DND-41 (cell line): ENCODE data around the gene CAD.

Experiments used
- ATAC-seq: fragments of 200-7000 bp; cut with Tn5 transposase; 3 replicates; pipeline ENCODE4 v1.9.1; 2021; ENCODE audit warnings: low read depth; ENCODE audit not compliant: insufficient read depth
- DNase-seq: peaks from one replicate; pipeline ENCODE4 v3.0.0-alpha.2; 2020
- H2AFZ ChIP-seq: 2 replicates; pipeline ENCODE4 v1.6.0; 2012; ENCODE audit warnings: low read depth, low read length
- H3K27ac ChIP-seq: 2 replicates; pipeline ENCODE4 v1.5.1; 2012; ENCODE audit warnings: low read length, inconsistent platforms
- H3K27me3 ChIP-seq: fragments of 200-600 bp; sonication (generic); 2 replicates; pipeline ENCODE4 v1.6.0; 2012; ENCODE audit warnings: low read length, mild to moderate bottlenecking, inconsistent platforms; ENCODE audit not compliant: insufficient read depth, poor library complexity
- H3K36me3 ChIP-seq: 2 replicates; pipeline ENCODE4 v1.5.1; 2012; ENCODE audit warnings: low read length, inconsistent platforms; ENCODE audit not compliant: insufficient read depth
- H3K4me1 ChIP-seq: 2 replicates; pipeline ENCODE4 v1.5.1; 2012; ENCODE audit warnings: mild to moderate bottlenecking, low read length; ENCODE audit not compliant: insufficient read depth
- H3K4me2 ChIP-seq: 2 replicates; pipeline ENCODE4 v1.6.0; 2012; ENCODE audit warnings: mild to moderate bottlenecking, moderate library complexity, low read length, inconsistent platforms; ENCODE audit not compliant: insufficient read depth
- H3K4me3 ChIP-seq, 2 experiments: fragments of 200-600 bp in 1 of 2; shearing (Covaris generic) in 1 of 2; 2 replicates each; pipeline ENCODE4 v1.5.1; 2012 to 2016; ENCODE audit warnings: inconsistent platforms in 2 of 2, low read length in 2 of 2, mild to moderate bottlenecking in 2 of 2, low read depth in 1 of 2, moderate library complexity in 1 of 2
- H3K79me2 ChIP-seq: 2 replicates; pipeline ENCODE4 v1.6.0; 2012; ENCODE audit warnings: low read length, inconsistent platforms; ENCODE audit not compliant: insufficient read depth
- H3K9ac ChIP-seq: 2 replicates; pipeline ENCODE4 v1.6.0; 2012; ENCODE audit warnings: low read depth, mild to moderate bottlenecking, inconsistent platforms, low read length, moderate library complexity
- H3K9me3 ChIP-seq: 2 replicates; pipeline ENCODE4 v1.5.1; 2012; ENCODE audit warnings: low read length, moderate library complexity, mild to moderate bottlenecking, inconsistent platforms; ENCODE audit not compliant: insufficient read depth, severe bottlenecking
- H4K20me1 ChIP-seq: 2 replicates; pipeline ENCODE4 v1.6.0; 2012; ENCODE audit warnings: low read length; ENCODE audit not compliant: insufficient read depth
- EZH2 ChIP-seq: IDR thresholded peaks from 3 replicates; pipeline ENCODE4 v1.6.1; 2012; ENCODE audit warnings: borderline replicate concordance, low read depth, mild to moderate bottlenecking, moderate library complexity, low read length, inconsistent platforms; ENCODE audit not compliant: severe bottlenecking
- TF ChIP-seq, protein P1 (sequence below): IDR thresholded peaks from 2 replicates; pipeline ENCODE4 v1.5.1; 2012; ENCODE audit warnings: borderline replicate concordance, low read length, moderate library complexity, mild to moderate bottlenecking; ENCODE audit not compliant: poor library complexity, severe bottlenecking; ENCODE audit errors: extremely low read depth

Gene CAD

DNA sequence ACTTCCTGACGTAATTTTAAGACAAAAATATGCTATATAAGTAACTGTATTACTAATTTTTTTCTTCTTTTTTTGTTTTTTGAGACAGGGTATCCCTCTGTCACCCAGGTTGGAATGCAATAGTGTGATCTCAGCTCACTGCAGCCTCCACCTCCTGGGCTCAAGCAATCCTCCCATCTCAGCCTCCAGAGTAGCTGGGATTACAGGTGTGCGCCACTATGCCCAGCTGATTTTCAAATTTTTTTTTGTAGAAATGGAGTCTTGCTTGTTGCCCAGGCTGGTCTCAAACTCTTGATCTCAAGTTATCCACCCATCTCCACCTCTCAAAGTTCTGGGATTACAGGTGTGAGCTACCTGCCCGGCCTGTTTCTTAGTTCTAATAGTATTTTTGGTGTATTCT is 38.7 kb upstream of the CAD start:
- no peak for DNase-seq
- no peaks in the 10 kb centered on the region for H4K20me1 ChIP-seq
- no peak for ATAC-seq
- H3K79me2 ChIP-seq, result no peaks in the 10 kb centered on the region
- H3K4me3 ChIP-seq, result no peak overlapping the region
- no peaks in the 10 kb centered on the region for H3K9me3 ChIP-seq
- TF ChIP-seq, protein P1, sequence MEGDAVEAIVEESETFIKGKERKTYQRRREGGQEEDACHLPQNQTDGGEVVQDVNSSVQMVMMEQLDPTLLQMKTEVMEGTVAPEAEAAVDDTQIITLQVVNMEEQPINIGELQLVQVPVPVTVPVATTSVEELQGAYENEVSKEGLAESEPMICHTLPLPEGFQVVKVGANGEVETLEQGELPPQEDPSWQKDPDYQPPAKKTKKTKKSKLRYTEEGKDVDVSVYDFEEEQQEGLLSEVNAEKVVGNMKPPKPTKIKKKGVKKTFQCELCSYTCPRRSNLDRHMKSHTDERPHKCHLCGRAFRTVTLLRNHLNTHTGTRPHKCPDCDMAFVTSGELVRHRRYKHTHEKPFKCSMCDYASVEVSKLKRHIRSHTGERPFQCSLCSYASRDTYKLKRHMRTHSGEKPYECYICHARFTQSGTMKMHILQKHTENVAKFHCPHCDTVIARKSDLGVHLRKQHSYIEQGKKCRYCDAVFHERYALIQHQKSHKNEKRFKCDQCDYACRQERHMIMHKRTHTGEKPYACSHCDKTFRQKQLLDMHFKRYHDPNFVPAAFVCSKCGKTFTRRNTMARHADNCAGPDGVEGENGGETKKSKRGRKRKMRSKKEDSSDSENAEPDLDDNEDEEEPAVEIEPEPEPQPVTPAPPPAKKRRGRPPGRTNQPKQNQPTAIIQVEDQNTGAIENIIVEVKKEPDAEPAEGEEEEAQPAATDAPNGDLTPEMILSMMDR, result no peak
- TF ChIP-seq EZH2, result no peak
- no peak overlapping the region for H3K4me2 ChIP-seq
- peaks cover 25% of the 10 kb centered on the region for H3K27me3 ChIP-seq
- H2AFZ ChIP-seq, result no peak overlapping the region
- no peak overlapping the region for H3K27ac ChIP-seq
- no peaks in the 10 kb centered on the region for H3K36me3 ChIP-seq
- H3K4me1 ChIP-seq, result no peaks in the 10 kb centered on the region
- H3K9ac ChIP-seq, result no peak overlapping the region

DNA sequence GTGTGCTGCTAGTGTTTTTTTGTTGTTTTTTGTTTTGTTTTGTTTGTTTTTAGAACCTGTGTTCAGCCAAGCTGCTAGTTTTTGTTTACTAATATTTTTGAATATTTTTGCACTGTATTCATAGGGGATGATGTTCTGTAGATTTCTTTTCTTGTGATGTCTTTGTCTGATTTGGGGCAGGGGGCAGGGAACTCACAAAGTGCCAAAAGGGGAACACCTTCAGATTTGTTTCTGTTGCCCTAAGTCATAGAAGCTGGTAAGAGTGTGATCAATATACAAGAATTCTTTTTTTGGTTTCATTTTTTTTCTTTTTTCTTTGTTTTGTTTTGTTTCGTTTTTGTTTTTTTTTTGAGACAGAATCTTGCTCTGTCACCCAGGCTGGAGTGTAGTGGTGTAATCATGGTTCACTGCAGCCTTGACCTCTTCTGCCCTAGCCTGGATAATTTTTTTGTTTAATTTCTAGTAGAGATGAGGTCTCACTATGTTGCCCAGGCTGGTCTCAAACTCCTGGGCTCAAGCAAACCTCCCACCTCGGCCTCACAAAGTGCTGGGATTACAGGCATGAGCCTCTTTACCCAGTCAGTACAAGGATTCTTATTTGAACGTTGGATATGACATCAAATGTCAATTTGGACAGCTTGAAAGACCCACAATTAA is 37.7 kb upstream of the CAD start:
- no peaks in the 10 kb centered on the region for H3K4me1 ChIP-seq
- H3K27ac ChIP-seq, result no peak overlapping the region
- no peak overlapping the region for H3K4me3 ChIP-seq
- no peaks in the 10 kb centered on the region for H3K79me2 ChIP-seq
- no peak overlapping the region for H2AFZ ChIP-seq
- H3K9ac ChIP-seq, result no peak overlapping the region
- no peak for TF ChIP-seq EZH2
- TF ChIP-seq, protein P1, result no peak
- no peak for DNase-seq
- no peaks in the 10 kb centered on the region for H3K36me3 ChIP-seq
- no peaks in the 10 kb centered on the region for H3K9me3 ChIP-seq
- ATAC-seq, result no peak
- no peaks in the 10 kb centered on the region for H4K20me1 ChIP-seq
- peaks cover 19% of the 10 kb centered on the region for H3K27me3 ChIP-seq
- H3K4me2 ChIP-seq, result no peak overlapping the region

DNA sequence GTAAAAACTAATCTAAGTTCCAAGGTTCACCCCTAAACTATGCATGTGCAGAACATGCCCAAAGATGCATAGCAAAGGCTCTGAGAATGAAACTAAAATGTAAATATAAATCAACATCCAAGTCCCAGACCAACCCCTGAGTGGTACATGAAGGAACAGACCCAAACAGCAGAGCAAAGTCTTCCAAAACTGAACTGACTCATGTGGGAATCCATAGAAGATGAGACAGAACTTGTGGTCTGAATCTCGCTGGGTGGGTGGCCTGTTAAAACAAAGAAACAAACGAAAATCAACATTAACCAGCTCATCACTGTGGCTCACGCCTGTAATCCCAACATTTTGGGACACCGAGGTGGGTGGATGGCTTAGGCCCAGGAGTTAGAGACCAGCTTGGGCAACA is 34.8 kb upstream of the CAD start:
- Histone ChIP-seq H3K4me3 (no peak overlapping the region), H3K36me3 (no peaks in the 10 kb centered on the region), H3K79me2 (no peaks in the 10 kb centered on the region), H3K27ac (no peak overlapping the region), H3K4me2 (no peak overlapping the region), H4K20me1 (no peaks in the 10 kb centered on the region), H3K4me1 (no peaks in the 10 kb centered on the region), H3K9ac (no peak overlapping the region), H3K9me3 (no peaks in the 10 kb centered on the region), H3K27me3 (peaks cover 19% of the 10 kb centered on the region), H2AFZ (no peak overlapping the region)
- DNase-seq (no peak), ATAC-seq (no peak)
- no peak for TF ChIP-seq EZH2
- TF ChIP-seq, protein P1, result no peak
